Activated T-helper 17 cell treated with anti-CD3 and anti-CD28 coated beads, Interleukin-2, amount 50 U/mL, for 72 hours (primary cell): ENCODE results near the gene MIER2. TPM values are rescaled to one million over a fixed set of nuclear protein-coding genes. Genes with fewer than 3 reads are reported as not detected.

Source experiments
- ATAC-seq: fragments of 150-1000 bp; cut with Tn5 transposase; replicated peaks from 2 replicates; pipeline ENCODE4 v1.10.0; 2021; ENCODE audit warnings: mild to moderate bottlenecking, moderate library complexity
- H3K27ac Mint-ChIP-seq: one replicate; pipeline ENCODE4 v1.8.0; 2022; ENCODE audit warnings: mixed read lengths
- H3K27me3 Mint-ChIP-seq: one replicate; pipeline ENCODE4 v1.8.0; 2022; ENCODE audit warnings: mixed read lengths
- H3K36me3 Mint-ChIP-seq: one replicate; pipeline ENCODE4 v1.8.0; 2022; ENCODE audit warnings: low read depth, mild to moderate bottlenecking, mixed read lengths
- H3K4me1 Mint-ChIP-seq: one replicate; pipeline ENCODE4 v1.8.0; 2022; ENCODE audit warnings: mixed read lengths
- H3K4me3 Mint-ChIP-seq: one replicate; pipeline ENCODE4 v1.8.0; 2022; ENCODE audit warnings: mild to moderate bottlenecking, mixed read lengths
- H3K9me3 Mint-ChIP-seq: one replicate; pipeline ENCODE4 v1.8.0; 2022; ENCODE audit warnings: mixed read lengths
- total RNA-seq, 2 donors: library from RNA; stranded (reverse); gene quantifications; one replicate each; pipeline ENCODE4 v1.2.3, GENCODE V29; 2022

The MIER2 gene
- total RNA-seq, 2 donors from 2014 or later = 23.2 TPM

DNA sequence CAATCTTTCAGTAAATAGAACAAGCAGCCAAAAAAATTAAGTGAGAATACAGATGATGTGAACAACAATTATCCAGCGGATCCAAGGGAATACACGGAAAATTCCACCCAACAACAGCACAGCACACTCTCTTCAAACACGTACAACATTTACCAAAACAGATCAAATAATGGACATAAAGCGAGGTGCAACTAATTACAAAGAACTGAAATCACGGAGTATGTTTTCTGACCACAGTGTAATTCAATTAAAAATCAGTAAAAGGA, 26.2 kb downstream of the MIER2 start:
- Mint-ChIP-seq H3K27me3 (no peaks in the 10 kb centered on the region), H3K9me3 (no peaks in the 10 kb centered on the region), H3K27ac (no peak overlapping the region), H3K4me1 (peaks cover 4% of the 10 kb centered on the region), H3K4me3 (no peak overlapping the region), H3K36me3 (peaks cover 61% of the 10 kb centered on the region)
- ATAC-seq = no peak

DNA sequence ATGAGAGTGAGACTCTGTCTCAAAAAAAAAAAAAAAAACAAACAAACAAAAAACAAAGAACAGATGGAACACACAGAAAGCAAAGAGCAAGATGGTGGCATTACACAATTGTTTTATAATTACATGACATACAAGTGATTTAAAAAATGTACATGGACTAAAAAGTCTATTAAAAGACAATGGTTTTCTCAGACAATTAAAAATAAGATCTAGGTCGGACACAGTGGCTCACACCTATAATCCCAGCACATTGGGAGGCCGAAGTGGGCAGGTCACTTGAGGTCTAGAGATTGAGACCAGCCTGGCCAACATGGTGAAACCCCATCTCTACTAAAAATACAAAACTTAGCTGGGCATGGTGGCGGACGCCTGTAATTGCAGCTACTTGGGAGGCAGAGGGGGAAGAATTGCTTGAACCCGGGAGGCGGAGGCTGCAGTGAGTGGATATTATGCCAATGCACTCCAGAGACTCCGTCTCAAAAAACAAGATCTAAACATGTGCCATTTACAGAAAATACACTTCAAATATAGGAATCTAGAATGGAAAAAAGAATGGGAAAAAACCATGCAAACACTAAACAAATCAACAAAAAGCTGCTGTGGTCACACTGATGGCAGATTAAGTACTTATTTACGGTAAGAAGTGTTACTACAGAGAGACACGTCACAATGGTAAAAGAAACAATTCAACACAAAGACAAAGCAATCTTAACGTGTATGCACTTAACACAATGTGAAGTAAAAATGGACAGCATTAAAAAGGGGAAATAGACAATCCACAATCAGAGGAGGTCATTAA, 26.7 kb downstream of the MIER2 start:
- Mint-ChIP-seq H3K27me3 (no peaks in the 10 kb centered on the region), H3K36me3 (peaks cover 63% of the 10 kb centered on the region), H3K9me3 (no peaks in the 10 kb centered on the region), H3K4me1 (peaks cover 4% of the 10 kb centered on the region), H3K4me3 (no peak overlapping the region), H3K27ac (no peak overlapping the region)
- ATAC-seq = no peak

DNA sequence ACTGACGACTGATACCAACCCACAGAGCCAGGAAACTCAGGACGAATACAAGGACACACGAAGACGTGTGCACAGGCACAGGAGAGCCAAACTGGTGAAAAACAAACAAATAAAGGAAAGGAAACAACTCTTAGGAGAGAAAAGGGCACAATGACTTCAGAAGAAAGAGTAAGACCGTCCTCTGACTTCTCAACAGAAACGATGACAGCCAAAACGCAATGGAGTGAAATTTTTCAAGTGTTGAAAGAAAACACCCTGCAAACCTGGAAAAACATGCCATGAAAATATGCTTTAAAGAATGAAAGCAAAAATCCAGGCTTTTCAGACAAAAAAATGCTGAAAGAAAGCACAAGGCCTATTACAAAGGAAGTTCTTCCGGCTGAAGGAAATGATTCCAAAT, 28.8 kb downstream of the MIER2 start:
- ATAC-seq = no peak
- Mint-ChIP-seq H3K4me3 (no peak overlapping the region), H3K4me1 (peaks cover 4% of the 10 kb centered on the region), H3K27me3 (no peaks in the 10 kb centered on the region), H3K36me3 (peaks cover 60% of the 10 kb centered on the region), H3K9me3 (no peaks in the 10 kb centered on the region), H3K27ac (no peak overlapping the region)

DNA sequence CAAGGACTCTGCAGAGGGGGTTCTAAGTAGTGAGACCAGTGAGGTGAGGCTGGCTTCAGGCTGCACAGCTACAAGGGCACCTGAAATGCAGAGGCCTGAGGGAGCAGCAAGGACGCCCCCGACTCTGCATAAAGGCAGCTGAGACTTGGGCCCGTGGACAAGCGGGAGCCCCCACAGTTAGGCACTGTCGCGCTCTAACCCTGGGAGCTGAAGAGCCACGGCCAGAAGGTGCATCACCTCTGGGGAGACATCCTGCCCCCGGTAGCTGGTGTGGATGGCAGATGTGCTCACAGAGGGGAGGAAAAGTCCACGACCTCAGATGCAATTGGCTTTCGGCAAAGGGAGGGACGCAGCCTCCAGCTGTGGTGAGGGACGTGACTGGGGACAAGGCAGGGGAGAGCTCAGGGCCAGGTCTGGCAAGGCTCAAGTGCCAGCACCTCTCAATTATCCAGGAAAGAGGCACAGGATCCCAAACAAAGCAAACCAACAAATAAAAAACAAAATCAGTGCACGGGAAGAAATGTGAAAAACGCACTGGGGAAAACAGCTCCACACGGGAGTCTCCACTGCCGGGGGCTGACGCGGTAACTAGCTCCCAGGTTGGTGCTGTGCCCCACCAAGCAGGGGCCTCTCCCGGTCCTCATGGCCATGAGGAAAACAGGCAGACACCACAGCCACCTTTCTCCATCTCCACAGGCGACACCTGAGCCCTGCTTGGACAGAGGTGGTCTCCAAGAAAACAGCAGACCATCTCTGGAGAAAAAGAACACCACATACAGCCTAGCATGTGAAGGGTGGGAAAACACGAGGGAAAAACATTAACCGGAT, 30.4 kb downstream of the MIER2 start:
- Mint-ChIP-seq H3K4me1 (peaks cover 4% of the 10 kb centered on the region), H3K36me3 (peaks cover 52% of the 10 kb centered on the region), H3K4me3 (no peak overlapping the region), H3K9me3 (no peaks in the 10 kb centered on the region), H3K27me3 (no peaks in the 10 kb centered on the region), H3K27ac (no peak overlapping the region)
- no peak for ATAC-seq

DNA sequence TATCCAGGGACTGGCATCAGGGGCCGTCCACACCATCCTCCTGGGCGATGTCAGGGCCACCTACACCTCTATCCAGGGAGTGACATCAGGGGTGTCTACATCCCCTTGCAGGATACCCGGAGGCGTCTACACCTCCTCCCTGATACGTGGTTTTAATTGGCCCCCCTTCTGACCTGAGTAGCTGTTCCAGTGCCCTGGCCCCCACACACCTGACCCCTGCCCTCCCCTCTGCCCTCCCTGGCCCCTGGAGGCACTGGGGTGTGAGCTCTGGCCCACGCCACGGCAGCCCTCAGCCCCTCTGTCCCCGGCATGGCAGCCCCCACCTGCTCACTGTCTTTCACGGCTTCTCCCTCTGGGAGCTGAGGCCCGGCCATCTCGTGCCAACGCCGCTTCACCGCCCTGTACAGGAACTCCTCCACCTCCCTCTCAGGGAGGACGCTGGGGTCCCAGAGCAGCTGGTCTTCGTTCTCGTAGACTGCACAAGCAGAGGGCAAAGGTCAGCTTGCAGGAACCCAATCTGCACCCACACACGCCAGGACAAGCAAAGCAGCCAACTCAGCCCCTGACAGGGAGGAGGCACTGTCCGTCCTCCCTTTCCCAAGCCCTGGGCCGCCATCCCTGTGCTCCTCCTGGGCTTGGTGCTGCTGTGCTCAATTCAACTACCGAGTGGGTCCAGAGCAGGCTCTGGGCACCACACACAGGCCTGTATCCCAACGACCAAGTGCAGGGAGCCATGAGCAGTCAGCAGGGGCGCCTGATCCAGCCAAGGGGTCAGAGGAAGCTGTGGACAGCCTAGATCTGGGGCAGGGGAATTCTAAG, 31.2 kb downstream of the MIER2 start:
- H3K27me3 Mint-ChIP-seq = no peaks in the 10 kb centered on the region
- ATAC-seq = no peak
- peaks cover 49% of the 10 kb centered on the region for H3K36me3 Mint-ChIP-seq
- H3K4me3 Mint-ChIP-seq = no peak overlapping the region
- peaks cover 4% of the 10 kb centered on the region for H3K4me1 Mint-ChIP-seq
- no peaks in the 10 kb centered on the region for H3K9me3 Mint-ChIP-seq
- H3K27ac Mint-ChIP-seq = no peak overlapping the region

DNA sequence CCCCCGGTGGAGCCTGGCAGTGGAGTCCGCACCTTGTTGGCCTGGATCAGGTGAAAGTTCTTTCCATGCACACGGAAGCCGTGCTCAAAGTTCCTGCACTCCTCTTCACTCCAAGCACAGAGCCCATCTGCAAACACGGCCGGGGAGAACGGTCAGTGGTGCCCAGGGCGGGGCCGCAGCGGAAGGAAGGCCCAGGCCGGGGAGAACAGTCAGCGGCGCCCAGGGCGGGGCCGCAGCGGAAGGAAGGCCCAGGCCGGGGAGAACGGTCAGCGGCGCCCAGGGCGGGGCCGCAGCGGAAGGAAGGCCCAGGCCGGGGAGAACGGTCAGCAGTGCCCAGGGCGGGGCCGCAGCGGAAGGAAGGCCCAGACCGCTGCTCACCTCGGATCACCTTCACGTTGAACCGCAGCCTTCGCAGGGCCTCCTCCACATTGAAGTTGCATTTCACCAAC, 32.8 kb downstream of the MIER2 start:
- H3K4me1 Mint-ChIP-seq = peaks cover 4% of the 10 kb centered on the region
- no peaks in the 10 kb centered on the region for H3K9me3 Mint-ChIP-seq
- no peak for ATAC-seq
- H3K36me3 Mint-ChIP-seq = peaks cover 37% of the 10 kb centered on the region
- no peak overlapping the region for H3K4me3 Mint-ChIP-seq
- H3K27me3 Mint-ChIP-seq = no peaks in the 10 kb centered on the region
- H3K27ac Mint-ChIP-seq = no peak overlapping the region

DNA sequence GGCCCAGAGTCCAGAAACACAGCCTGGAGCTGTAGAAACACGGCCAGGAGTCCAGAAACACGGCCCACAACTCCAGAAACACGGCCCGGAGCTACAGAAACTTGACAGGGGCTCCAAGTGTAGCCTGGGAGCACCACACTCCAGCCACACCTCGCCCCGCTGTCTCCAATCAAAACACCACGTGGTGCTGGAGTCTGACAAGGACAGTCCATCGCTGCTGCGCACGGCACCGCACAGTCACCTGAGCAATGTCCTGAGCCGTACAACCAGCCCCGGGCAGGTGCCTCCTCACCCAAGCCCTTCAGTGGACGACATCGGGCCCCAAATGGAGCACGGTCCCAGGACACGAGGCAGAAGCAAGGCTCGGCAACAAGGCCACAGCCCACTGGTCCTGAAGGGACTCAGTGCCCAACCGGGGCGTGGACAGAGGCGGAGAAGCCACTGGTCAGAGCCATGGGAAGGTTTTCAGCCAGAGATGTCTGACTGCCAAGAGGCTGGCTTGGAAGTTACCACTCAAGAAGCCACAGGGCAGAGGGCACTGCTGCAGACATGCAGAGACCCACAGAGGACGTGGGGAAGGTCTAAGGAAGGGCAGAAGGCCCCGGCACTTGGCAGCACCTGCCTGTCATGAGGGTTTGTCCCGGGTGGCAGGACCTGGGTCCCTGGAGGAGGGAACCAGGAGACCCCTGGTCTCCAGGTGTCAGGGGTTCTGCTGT, 33.7 kb downstream of the MIER2 start:
- Mint-ChIP-seq H3K27me3 (no peaks in the 10 kb centered on the region), H3K36me3 (peaks cover 32% of the 10 kb centered on the region), H3K4me1 (peaks cover 4% of the 10 kb centered on the region), H3K27ac (no peak overlapping the region), H3K4me3 (no peak overlapping the region), H3K9me3 (no peaks in the 10 kb centered on the region)
- no peak for ATAC-seq

DNA sequence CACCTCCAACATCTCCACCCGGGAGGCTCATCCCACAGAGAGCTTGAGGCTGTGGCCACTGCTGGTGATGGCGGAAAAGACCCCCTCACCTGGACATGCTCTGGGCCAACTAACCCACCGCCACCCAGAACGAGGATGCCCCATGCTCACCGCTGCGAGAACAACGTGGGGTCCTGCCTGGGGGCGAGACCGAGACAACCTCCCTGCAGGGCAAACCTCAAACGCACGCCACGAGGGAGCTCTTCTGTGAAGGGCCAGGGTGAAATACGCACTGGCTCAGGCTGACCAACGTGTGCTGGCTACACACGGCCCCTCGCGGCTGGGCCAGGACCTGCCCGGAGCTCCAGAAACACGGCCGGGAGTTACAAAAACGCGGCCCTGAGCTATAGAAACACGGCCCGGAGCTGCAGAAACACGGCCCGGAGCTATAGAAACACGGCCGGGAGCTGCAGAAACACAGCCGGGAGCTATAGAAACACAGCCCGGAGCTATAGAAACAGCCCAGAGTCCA, 34.4 kb downstream of the MIER2 start:
- H3K4me3 Mint-ChIP-seq = no peak overlapping the region

DNA sequence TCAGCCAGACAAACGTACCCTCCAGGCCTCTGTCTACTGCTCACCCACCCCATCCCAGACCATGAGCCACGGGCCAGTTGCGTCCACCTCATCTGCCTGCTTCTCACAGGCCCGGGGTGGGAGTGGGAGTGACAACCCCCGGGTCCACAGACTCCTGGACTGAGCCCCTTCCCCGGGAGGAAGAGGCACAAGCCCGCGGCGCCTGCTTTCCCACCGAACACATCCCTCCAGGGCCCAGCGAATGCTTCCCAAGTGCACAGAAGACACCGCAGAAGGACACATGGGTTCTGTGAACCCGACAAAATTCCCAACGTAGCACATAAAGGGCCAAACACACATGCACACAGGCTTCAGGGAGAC, 35.4 kb downstream of the MIER2 start:
- no peaks in the 10 kb centered on the region for H3K9me3 Mint-ChIP-seq
- no peak overlapping the region for H3K27ac Mint-ChIP-seq
- H3K4me1 Mint-ChIP-seq = no peaks in the 10 kb centered on the region
- no peak for ATAC-seq
- H3K36me3 Mint-ChIP-seq = peaks cover 30% of the 10 kb centered on the region
- H3K4me3 Mint-ChIP-seq = no peak overlapping the region
- H3K27me3 Mint-ChIP-seq = no peaks in the 10 kb centered on the region

More for the DNA sequence above, 34.4 kb downstream of the MIER2 start:
- Mint-ChIP-seq H3K36me3 (peaks cover 32% of the 10 kb centered on the region), H3K4me1 (no peaks in the 10 kb centered on the region), H3K27me3 (no peaks in the 10 kb centered on the region), H3K9me3 (no peaks in the 10 kb centered on the region), H3K27ac (no peak overlapping the region)
- ATAC-seq = no peak

DNA sequence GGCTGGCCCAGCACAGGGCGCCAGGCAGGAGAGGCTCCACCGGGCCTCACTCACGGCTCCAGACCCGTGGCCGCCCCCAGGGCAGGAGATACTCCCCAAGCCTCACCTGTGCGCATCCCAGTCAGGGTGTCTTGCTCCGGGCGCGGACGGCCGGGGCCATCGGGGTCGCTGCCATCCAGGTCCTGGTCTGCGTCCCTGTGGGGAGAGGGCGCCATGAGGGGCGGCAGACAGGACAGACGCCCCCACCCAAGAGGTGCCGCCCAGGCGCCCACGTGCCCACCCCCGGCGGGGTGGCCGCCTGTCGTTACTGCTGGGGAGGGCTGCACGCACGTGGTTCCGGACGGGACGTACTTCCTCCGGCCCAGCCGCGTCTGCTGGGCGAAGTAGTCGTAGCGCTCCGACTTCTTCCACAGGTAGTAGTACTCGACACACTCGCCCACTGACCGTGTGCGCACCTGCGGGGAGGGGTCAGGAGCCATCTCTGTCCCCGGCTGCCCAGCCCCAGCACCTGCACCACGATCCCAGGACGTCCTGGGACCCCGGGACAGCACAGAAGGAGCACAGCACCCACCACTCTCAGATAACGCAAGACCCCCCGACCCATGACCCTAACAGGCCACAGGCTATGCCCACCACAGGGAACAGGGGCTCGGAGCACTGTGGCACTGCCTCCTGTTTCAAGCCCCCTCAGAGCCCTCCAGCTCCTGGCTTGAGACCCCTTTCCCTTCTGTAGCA, 36.0 kb downstream of the MIER2 start:
- Mint-ChIP-seq H3K27me3 (no peaks in the 10 kb centered on the region), H3K4me3 (no peak overlapping the region), H3K4me1 (no peaks in the 10 kb centered on the region), H3K9me3 (no peaks in the 10 kb centered on the region), H3K27ac (no peak overlapping the region), H3K36me3 (peaks cover 24% of the 10 kb centered on the region)
- no peak for ATAC-seq

DNA sequence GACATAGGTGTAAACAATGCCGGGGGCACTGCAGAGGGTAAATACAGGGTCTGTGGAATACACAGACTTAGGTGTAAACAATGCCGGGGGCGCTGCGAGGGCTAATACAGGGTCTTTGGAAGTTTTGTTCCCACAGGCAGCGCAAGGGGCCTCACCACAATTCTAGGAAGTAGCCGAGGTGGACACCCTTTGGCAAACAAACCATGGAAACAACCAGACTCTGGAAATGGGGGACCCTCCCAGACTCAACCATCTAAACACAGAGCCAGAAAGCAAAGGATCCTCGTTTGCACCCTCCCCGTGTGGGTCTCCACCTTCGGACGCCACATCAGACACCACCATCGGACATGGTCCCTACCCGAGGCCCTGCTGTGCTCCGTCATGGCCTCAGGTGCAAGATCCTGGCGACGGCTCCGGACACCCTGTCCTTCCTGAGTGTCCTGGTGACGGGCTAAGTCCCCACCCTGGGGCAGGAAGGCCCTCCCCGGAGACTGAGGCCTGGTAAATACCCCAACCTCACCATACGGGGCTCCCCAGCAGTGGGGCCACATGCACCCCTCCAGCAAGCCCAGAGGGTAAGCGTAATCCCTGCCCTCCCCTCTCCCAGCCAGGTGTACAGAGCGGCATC, 36.7 kb downstream of the MIER2 start:
- Mint-ChIP-seq H3K27ac (no peak overlapping the region), H3K4me3 (no peak overlapping the region), H3K27me3 (no peaks in the 10 kb centered on the region), H3K4me1 (no peaks in the 10 kb centered on the region), H3K9me3 (no peaks in the 10 kb centered on the region), H3K36me3 (peaks cover 21% of the 10 kb centered on the region)
- ATAC-seq = no peak

DNA sequence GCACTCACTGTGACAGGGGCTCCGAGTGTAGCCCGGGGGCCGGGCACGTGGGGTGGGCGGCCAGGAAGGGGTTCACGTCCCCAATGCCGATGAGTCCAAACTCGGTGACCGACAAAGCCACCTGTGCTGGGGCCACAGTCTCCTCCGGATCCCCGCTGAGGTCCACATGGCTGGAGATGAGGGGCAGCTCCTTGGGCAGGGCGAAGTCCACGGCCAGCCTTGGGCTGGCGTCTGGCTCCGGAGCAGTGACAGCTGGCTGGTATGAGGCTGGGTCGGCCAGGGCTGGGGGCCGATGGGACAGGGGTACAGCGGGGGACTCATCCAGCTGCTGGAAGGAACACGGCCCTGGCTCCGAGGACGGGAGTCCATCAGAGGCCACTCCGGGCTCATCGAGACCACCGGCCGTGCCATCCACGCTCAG, 37.5 kb downstream of the MIER2 start:
- ATAC-seq = no peak
- H3K9me3 Mint-ChIP-seq = no peaks in the 10 kb centered on the region
- no peak overlapping the region for H3K27ac Mint-ChIP-seq
- H3K4me1 Mint-ChIP-seq = no peaks in the 10 kb centered on the region
- no peak overlapping the region for H3K4me3 Mint-ChIP-seq
- peaks cover 21% of the 10 kb centered on the region for H3K36me3 Mint-ChIP-seq
- no peaks in the 10 kb centered on the region for H3K27me3 Mint-ChIP-seq

DNA sequence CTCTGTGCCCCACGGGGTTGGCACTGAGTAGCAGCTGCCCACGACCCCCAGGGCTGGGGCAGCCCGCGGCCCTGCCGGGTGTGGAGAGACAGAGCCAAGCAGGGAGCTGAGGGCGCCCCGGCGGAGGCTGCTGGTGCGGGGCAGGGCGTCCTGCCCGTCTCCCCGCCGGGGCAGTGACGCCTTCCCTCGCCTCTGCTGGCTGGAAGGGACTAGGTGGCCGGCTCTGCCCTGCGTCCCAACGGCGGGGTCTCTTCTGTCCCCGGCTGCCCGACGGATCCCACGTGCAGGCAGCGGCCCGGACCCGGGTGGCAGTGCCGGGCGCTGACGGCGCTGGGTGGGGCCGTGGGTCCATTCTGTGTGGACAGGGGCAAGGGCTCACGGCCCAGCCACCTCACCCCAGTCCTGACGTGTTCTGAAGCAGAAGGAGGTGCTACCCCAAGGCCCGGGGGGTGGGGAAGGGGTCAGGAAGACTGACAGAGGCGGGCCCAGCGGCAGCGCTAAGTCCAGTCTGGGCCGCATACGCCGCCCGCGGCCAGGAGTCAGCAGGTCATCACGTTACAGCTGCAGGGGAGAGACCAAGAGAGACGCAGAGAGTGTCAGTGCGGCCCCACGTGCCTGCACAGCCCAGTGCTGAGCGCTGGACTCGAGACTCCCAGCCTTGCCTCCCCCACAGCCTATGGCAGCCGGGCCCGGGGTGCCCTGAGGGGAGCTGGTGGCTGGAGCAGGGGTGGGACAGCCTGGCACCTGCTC, 38.3 kb downstream of the MIER2 start:
- no peak for ATAC-seq
- Mint-ChIP-seq H3K27ac (no peak overlapping the region), H3K27me3 (no peaks in the 10 kb centered on the region), H3K4me3 (no peak overlapping the region), H3K4me1 (no peaks in the 10 kb centered on the region), H3K36me3 (peaks cover 21% of the 10 kb centered on the region), H3K9me3 (no peaks in the 10 kb centered on the region)
